Hepatocyte (in vitro differentiated cells): Measurements from ENCODE around the gene HIF1A. TPM values are rescaled to one million over a fixed set of nuclear protein-coding genes. Genes with fewer than 3 reads are reported as not detected.

Experiments used
- DNase-seq: peaks from one replicate; pipeline ENCODE4 v3.0.0-alpha.2; 2016; ENCODE audit warnings: low spot score
- H2AFZ ChIP-seq: fragments of 200-600 bp; sonication (generic); 2 replicates; pipeline ENCODE4 v1.6.0; 2016; ENCODE audit warnings: antibody characterized with exemption, mild to moderate bottlenecking
- H3K27ac ChIP-seq: fragments of 200-600 bp; sonication (generic); 2 replicates; pipeline ENCODE4 v1.5.1; 2016; ENCODE audit warnings: mild to moderate bottlenecking
- H3K27me3 ChIP-seq: fragments of 200-600 bp; sonication (generic); 2 replicates; pipeline ENCODE4 v1.6.1; 2016
- H3K36me3 ChIP-seq: fragments of 200-600 bp; sonication (generic); replicated peaks from 2 replicates; pipeline ENCODE4 v1.5.1; 2016; ENCODE audit warnings: low read depth; ENCODE audit not compliant: insufficient read depth
- H3K4me1 ChIP-seq: fragments of 200-600 bp; sonication (generic); 2 replicates; pipeline ENCODE4 v1.5.1; 2016; ENCODE audit warnings: mild to moderate bottlenecking, moderate library complexity; ENCODE audit not compliant: insufficient read depth
- H3K4me2 ChIP-seq: fragments of 200-600 bp; sonication (generic); 2 replicates; pipeline ENCODE4 v1.6.0; 2016
- H3K4me3 ChIP-seq: fragments of 200-600 bp; sonication (generic); 2 replicates; pipeline ENCODE4 v1.5.1; 2016; ENCODE audit warnings: mild to moderate bottlenecking
- H3K79me2 ChIP-seq: fragments of 200-600 bp; sonication (generic); 2 replicates; pipeline ENCODE4 v1.6.0; 2017; ENCODE audit warnings: mild to moderate bottlenecking
- H3K9me2 ChIP-seq: fragments of 200-600 bp; sonication (generic); replicated peaks from 2 replicates; pipeline ENCODE4 v1.6.0; 2017; ENCODE audit warnings: mild to moderate bottlenecking; ENCODE audit not compliant: insufficient read depth
- H3K9me3 ChIP-seq: fragments of 200-600 bp; sonication (generic); 2 replicates; pipeline ENCODE4 v1.5.1; 2016; ENCODE audit warnings: low read depth, mild to moderate bottlenecking
- H4K20me1 ChIP-seq: fragments of 200-600 bp; sonication (generic); 2 replicates; pipeline ENCODE4 v1.6.0; 2016; ENCODE audit warnings: mild to moderate bottlenecking; ENCODE audit not compliant: insufficient read depth, poor library complexity, severe bottlenecking
- CTCF ChIP-seq: fragments of 200-600 bp; sonication (generic); IDR thresholded peaks from 2 replicates; pipeline ENCODE4 v1.5.1; 2016; ENCODE audit warnings: antibody characterized with exemption, mild to moderate bottlenecking; ENCODE audit not compliant: poor library complexity
- EZH2 ChIP-seq: fragments of 200-600 bp; sonication (generic); IDR thresholded peaks from 2 replicates; pipeline ENCODE4 v1.6.1; 2016; ENCODE audit warnings: antibody characterized with exemption, mild to moderate bottlenecking, borderline replicate concordance
- EZH2phosphoT487 ChIP-seq: fragments of 200-600 bp; sonication (generic); IDR thresholded peaks from one replicate; pipeline ENCODE4 v1.6.1; 2018; ENCODE audit warnings: antibody characterized with exemption, mild to moderate bottlenecking, low read depth, moderate library complexity; ENCODE audit not compliant: unreplicated experiment, severe bottlenecking
- WGBS: methylation state at CpG from one replicate; pipeline ENCODE4 v1.1.6; 2016; ENCODE audit warnings: low lambda C conversion rate; ENCODE audit errors: missing lambda C conversion rate; 5-methylcytosine and 5-hydroxymethylcytosine counted together
- polyA plus RNA-seq: library from polyadenylated mRNA; unstranded; fragments of >200 nt; fragmentation: Nextera tagmentation; extraction: Ambion mirVana; gene quantifications from 2 replicates; pipeline ENCODE4 v1.2.1, GENCODE V29; 2016
- total RNA-seq: library from RNA; depleted of rRNA; stranded (reverse); fragments of >200 nt; gene quantifications from 2 replicates; pipeline ENCODE4 v1.2.3, GENCODE V29; 2014

HIF1A gene
- total and polyA plus RNA-seq, 2 experiments from 2014 or later = 169 to 285 TPM

GRCh38 chr14:61690039-61690438, 5.3 kb upstream of the HIF1A start:
- no peak overlapping the region for H3K4me3 ChIP-seq
- no peak overlapping the region for H3K4me2 ChIP-seq
- peaks cover 9% of the 10 kb centered on the region for H3K4me1 ChIP-seq
- no peak for DNase-seq
- no peak overlapping the region for H2AFZ ChIP-seq
- no peaks in the 10 kb centered on the region for H4K20me1 ChIP-seq
- WGBS = 53% methylated on average over 3 of the region's 3 CpGs
- H3K79me2 ChIP-seq = no peaks in the 10 kb centered on the region
- H3K27me3 ChIP-seq = no peaks in the 10 kb centered on the region
- no peaks in the 10 kb centered on the region for H3K36me3 ChIP-seq
- no peaks in the 10 kb centered on the region for H3K9me2 ChIP-seq
- TF ChIP-seq EZH2phosphoT487 (no peak), CTCF (no peak), EZH2 (no peak)
- H3K27ac ChIP-seq = no peak overlapping the region
- no peaks in the 10 kb centered on the region for H3K9me3 ChIP-seq

GRCh38 chr14:61690982-61691381, 4.3 kb upstream of the HIF1A start:
- no peak for TF ChIP-seq EZH2phosphoT487
- no peak for TF ChIP-seq EZH2
- TF ChIP-seq CTCF = no peak
- Histone ChIP-seq H3K27me3 (no peaks in the 10 kb centered on the region), H3K79me2 (peaks cover 5% of the 10 kb centered on the region), H3K9me3 (no peaks in the 10 kb centered on the region), H3K27ac (no peak overlapping the region), H3K36me3 (no peaks in the 10 kb centered on the region), H2AFZ (no peak overlapping the region), H3K4me2 (no peak overlapping the region), H3K9me2 (no peaks in the 10 kb centered on the region), H3K4me1 (peaks cover 9% of the 10 kb centered on the region), H3K4me3 (no peak overlapping the region), H4K20me1 (no peaks in the 10 kb centered on the region)
- no peak for DNase-seq
- WGBS = 49% methylated on average over 2 of the region's 2 CpGs

- no peak overlapping the region for H3K4me2 ChIP-seq
- TF ChIP-seq CTCF = no peak
- no peak for TF ChIP-seq EZH2phosphoT487
- TF ChIP-seq EZH2 = no peak
Measured at GRCh38 chr14:61691495-61691894, 3.8 kb upstream of the HIF1A start.

GRCh38 chr14:61694039-61694438, 1.3 kb upstream of the HIF1A start:
- H3K79me2 ChIP-seq = peaks cover 36% of the 10 kb centered on the region
- no peak for DNase-seq
- peaks cover 30% of the 10 kb centered on the region for H4K20me1 ChIP-seq
- peak overlapping the region; percentile 77 for H3K4me2 ChIP-seq
- WGBS = 83% methylated on average over 6 of the region's 6 CpGs
- TF ChIP-seq CTCF (no peak), EZH2 (no peak), EZH2phosphoT487 (no peak)
- no peaks in the 10 kb centered on the region for H3K9me2 ChIP-seq
- no peak overlapping the region for H3K4me3 ChIP-seq
- no peaks in the 10 kb centered on the region for H3K36me3 ChIP-seq
- no peak overlapping the region for H2AFZ ChIP-seq
- peak overlapping the region; percentile 89 for H3K27ac ChIP-seq
- no peaks in the 10 kb centered on the region for H3K9me3 ChIP-seq
- H3K4me1 ChIP-seq = peaks cover 18% of the 10 kb centered on the region
- no peaks in the 10 kb centered on the region for H3K27me3 ChIP-seq

More at GRCh38 chr14:61691495-61691894, 3.8 kb upstream of the HIF1A start:
- peaks cover 9% of the 10 kb centered on the region for H3K4me1 ChIP-seq
- H2AFZ ChIP-seq = no peak overlapping the region
- no peaks in the 10 kb centered on the region for H3K9me2 ChIP-seq
- no peaks in the 10 kb centered on the region for H3K27me3 ChIP-seq
- no peak overlapping the region for H3K27ac ChIP-seq
- peaks cover 10% of the 10 kb centered on the region for H3K79me2 ChIP-seq
- no peaks in the 10 kb centered on the region for H3K36me3 ChIP-seq
- peaks cover 4% of the 10 kb centered on the region for H4K20me1 ChIP-seq
- DNase-seq = no peak
- no peaks in the 10 kb centered on the region for H3K9me3 ChIP-seq
- no peak overlapping the region for H3K4me3 ChIP-seq
